T-helper 2 cell treated with Interferon-gamma antibody and Interleukin-4, amounts not matched to agents 5 μg/mL and 100 μg/mL, for 36 hours (primary cell): ENCODE measurements around the gene TMEM255B.
"Not testable (repeated sequence)": the region's sequence is repeated elsewhere in the genome, so short reads cannot be mapped to it uniquely, and the experiment has no call there.

Experiments used
- DNase-seq: peaks from one replicate; pipeline ENCODE4 v3.0.0; 2021; ENCODE audit warnings: low spot score
- H3K27ac Mint-ChIP-seq: one replicate; pipeline ENCODE4 v1.8.0; 2021; ENCODE audit warnings: mild to moderate bottlenecking, mixed read lengths
- H3K27me3 Mint-ChIP-seq: one replicate; pipeline ENCODE4 v1.8.0; 2021; ENCODE audit warnings: low read depth, mixed read lengths
- H3K36me3 Mint-ChIP-seq: one replicate; pipeline ENCODE4 v1.8.0; 2021; ENCODE audit warnings: low read depth, mixed read lengths
- H3K4me1 Mint-ChIP-seq: one replicate; pipeline ENCODE4 v1.8.0; 2021; ENCODE audit warnings: low read depth, mixed read lengths
- H3K4me3 Mint-ChIP-seq: one replicate; pipeline ENCODE4 v1.8.0; 2022; ENCODE audit warnings: mild to moderate bottlenecking, moderate library complexity, mixed read lengths
- H3K9me3 Mint-ChIP-seq: one replicate; pipeline ENCODE4 v1.8.0; 2021; ENCODE audit warnings: mixed read lengths

The TMEM255B gene

DNA sequence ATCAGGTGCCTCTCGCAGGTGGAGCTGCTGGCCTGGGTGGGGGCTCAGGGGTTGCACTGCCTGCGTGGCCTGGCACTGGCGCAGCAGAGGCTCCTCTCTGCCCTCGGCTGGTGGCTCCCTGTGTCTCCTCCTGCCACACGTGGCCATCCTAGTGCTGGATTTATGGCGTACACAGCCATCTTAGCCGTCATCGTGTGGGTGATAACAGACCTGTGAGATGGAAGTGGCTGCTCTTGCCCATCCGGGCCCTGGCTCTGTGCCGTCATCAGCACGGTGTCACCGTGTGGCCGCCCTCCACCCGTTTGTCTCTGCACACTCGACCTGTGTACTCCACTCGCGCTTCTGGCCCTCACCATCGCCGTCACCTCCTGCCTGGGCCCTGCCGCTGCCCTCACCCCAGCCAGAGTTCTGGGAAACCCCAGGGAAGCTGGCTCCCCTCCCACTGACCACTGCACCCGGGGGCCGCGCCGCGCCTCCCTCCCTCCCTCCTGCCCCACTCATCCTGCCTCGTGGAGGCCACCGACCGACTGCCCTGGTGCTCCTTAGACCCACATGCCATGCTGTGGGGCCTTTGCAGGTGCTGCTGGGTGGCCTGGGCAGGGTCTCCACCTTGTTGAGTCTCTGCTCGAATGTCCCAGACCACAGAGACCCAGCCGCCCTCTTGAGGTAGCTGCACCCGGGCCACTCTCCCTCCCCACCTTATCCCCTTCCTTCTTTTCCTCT, 29.5 kb downstream of the TMEM255B start:
- peaks cover 7% of the 10 kb centered on the region for H3K27me3 Mint-ChIP-seq
- no peak overlapping the region for H3K27ac Mint-ChIP-seq
- no peak overlapping the region for H3K4me3 Mint-ChIP-seq
- DNase-seq, result no peak
- H3K9me3 Mint-ChIP-seq, result no peaks in the 10 kb centered on the region
- H3K36me3 Mint-ChIP-seq, result no peaks in the 10 kb centered on the region
- H3K4me1 Mint-ChIP-seq, result no peaks in the 10 kb centered on the region

- Mint-ChIP-seq H3K4me1 (no peaks in the 10 kb centered on the region), H3K36me3 (no peaks in the 10 kb centered on the region), H3K27ac (no peak overlapping the region), H3K4me3 (no peak overlapping the region), H3K27me3 (peaks cover 6% of the 10 kb centered on the region), H3K9me3 (no peaks in the 10 kb centered on the region)
- DNase-seq, result no peak
Observed at GRCh38 chr13:113789167-113789566, 30.1 kb downstream of the TMEM255B start.

- H3K9me3 Mint-ChIP-seq, H3K4me3 Mint-ChIP-seq, H3K36me3 Mint-ChIP-seq, H3K27me3 Mint-ChIP-seq, H3K27ac Mint-ChIP-seq, H3K4me1 Mint-ChIP-seq, DNase-seq: not testable (repeated sequence)
Observed at GRCh38 chr13:113789931-113790330, 30.9 kb downstream of the TMEM255B start.

- DNase-seq, result no peak
- no peaks in the 10 kb centered on the region for H3K4me1 Mint-ChIP-seq
- H3K27ac Mint-ChIP-seq, result no peak overlapping the region
- H3K9me3 Mint-ChIP-seq, result no peaks in the 10 kb centered on the region
- no peaks in the 10 kb centered on the region for H3K27me3 Mint-ChIP-seq
- no peaks in the 10 kb centered on the region for H3K36me3 Mint-ChIP-seq
- H3K4me3 Mint-ChIP-seq, result no peak overlapping the region
Observed at GRCh38 chr13:113791226-113791625, 32.2 kb downstream of the TMEM255B start.

- H3K36me3 Mint-ChIP-seq, result no peaks in the 10 kb centered on the region
- H3K27me3 Mint-ChIP-seq, result no peaks in the 10 kb centered on the region
- no peaks in the 10 kb centered on the region for H3K4me1 Mint-ChIP-seq
- no peaks in the 10 kb centered on the region for H3K9me3 Mint-ChIP-seq
- no peak overlapping the region for H3K27ac Mint-ChIP-seq
- DNase-seq, result no peak
- H3K4me3 Mint-ChIP-seq, result no peak overlapping the region
Observed at GRCh38 chr13:113791761-113792160, 32.7 kb downstream of the TMEM255B start.

DNA sequence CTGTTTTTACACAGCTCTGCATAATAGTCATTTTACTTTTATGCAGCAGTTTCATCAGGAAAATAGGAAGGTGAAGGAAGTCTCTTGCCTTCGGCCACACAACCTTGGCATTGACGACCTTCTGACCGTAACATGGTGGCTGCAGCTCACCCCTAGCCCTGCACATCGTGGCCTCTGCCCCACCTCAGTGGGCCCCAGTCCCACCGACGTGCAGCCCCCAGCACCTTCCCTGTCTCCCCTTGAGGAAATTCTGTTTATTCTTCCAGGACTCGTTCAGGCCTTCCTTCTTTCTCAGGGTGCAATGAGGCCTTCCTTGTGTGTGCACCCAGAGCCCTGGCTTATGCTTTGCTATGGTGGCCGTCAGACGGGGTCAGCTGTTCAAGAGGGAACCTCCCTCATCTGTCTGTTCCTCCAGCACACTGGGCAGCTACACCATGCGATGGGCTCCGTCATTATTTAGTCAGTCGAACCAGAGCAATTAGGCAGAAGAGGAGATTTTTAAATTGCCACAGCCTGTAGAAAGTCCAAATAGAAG, 33.3 kb downstream of the TMEM255B start:
- Mint-ChIP-seq H3K9me3 (no peaks in the 10 kb centered on the region), H3K27ac (no peak overlapping the region), H3K4me3 (no peak overlapping the region), H3K4me1 (no peaks in the 10 kb centered on the region), H3K36me3 (no peaks in the 10 kb centered on the region), H3K27me3 (no peaks in the 10 kb centered on the region)
- DNase-seq, result no peak

GRCh38 chr13:113792886-113793717, 34.1 kb downstream of the TMEM255B start:
- Mint-ChIP-seq H3K27ac (no peak overlapping the region), H3K4me1 (no peaks in the 10 kb centered on the region), H3K9me3 (no peaks in the 10 kb centered on the region), H3K36me3 (no peaks in the 10 kb centered on the region), H3K4me3 (no peak overlapping the region), H3K27me3 (no peaks in the 10 kb centered on the region)
- DNase-seq, result no peak

DNA sequence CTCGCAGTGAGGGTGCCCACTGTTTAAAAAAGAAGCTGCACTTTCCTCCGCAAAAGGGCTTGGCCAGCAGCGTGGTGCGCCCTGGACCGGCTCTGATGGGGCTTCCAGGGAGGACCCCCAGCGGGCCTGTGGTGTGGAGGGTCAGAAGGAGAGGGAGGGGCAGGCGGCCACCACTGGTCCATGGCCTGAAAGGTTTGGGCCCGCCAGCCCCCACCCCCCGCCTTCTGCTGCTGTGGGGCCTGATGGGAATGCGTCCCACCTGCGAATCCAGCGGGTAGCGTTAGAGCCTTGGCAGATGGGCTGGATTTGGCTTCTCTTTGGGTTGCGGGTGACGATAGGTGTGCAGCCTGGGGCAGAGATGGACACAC, 34.7 kb downstream of the TMEM255B start:
- H3K27me3 Mint-ChIP-seq, result no peaks in the 10 kb centered on the region
- no peak overlapping the region for H3K4me3 Mint-ChIP-seq
- no peaks in the 10 kb centered on the region for H3K36me3 Mint-ChIP-seq
- H3K27ac Mint-ChIP-seq, result no peak overlapping the region
- no peaks in the 10 kb centered on the region for H3K9me3 Mint-ChIP-seq
- DNase-seq, result no peak
- H3K4me1 Mint-ChIP-seq, result no peaks in the 10 kb centered on the region

DNA sequence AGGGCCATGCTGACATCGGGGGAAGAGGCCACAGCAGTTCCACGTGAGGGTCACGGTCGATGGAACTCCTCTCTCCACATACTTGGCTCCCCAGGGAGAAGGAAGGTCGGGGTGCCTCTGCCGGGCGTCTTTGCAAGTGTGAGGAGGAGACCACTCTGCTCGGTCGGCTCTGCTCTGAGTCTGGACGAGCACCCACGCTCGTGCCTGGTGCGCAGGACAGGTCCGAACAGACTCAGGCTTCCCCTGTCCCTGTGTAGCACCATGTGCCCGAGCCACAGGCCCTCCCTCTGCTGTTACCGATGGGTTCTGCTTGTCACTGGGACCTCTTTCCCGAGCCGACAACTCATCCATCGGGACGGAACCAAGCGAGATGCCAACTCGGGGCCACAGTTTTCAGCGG, 35.1 kb downstream of the TMEM255B start:
- no peaks in the 10 kb centered on the region for H3K4me1 Mint-ChIP-seq
- no peaks in the 10 kb centered on the region for H3K27me3 Mint-ChIP-seq
- no peaks in the 10 kb centered on the region for H3K36me3 Mint-ChIP-seq
- no peaks in the 10 kb centered on the region for H3K9me3 Mint-ChIP-seq
- no peak overlapping the region for H3K4me3 Mint-ChIP-seq
- no peak overlapping the region for H3K27ac Mint-ChIP-seq
- DNase-seq, result no peak

DNA sequence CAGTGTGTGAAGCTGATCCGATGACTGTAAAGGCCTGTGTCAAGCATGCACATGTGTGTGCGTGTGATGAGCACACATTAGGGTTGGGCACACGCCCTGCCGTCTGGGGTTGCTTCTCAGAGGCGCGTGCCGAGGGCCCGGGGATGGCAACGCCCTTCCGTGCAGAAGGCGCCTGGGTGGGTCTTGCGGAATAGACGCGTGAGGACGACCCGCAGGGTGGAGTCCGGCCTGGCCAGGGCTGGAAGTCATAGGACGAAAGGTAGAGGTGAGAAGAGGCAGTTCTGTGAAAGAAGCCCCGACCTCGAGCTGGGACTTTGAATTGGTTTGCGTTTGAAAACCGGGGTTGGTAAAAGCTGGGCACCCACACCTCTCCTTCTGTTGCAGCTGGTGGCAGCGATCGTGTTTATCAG, 35.7 kb downstream of the TMEM255B start:
- no peaks in the 10 kb centered on the region for H3K27me3 Mint-ChIP-seq
- H3K27ac Mint-ChIP-seq, result no peak overlapping the region
- H3K4me1 Mint-ChIP-seq, result no peaks in the 10 kb centered on the region
- H3K4me3 Mint-ChIP-seq, result no peak overlapping the region
- no peaks in the 10 kb centered on the region for H3K9me3 Mint-ChIP-seq
- no peaks in the 10 kb centered on the region for H3K36me3 Mint-ChIP-seq
- no peak for DNase-seq

- not testable (repeated sequence) for H3K9me3 Mint-ChIP-seq, H3K27me3 Mint-ChIP-seq, H3K4me3 Mint-ChIP-seq, H3K27ac Mint-ChIP-seq, H3K4me1 Mint-ChIP-seq, H3K36me3 Mint-ChIP-seq, DNase-seq
Observed at GRCh38 chr13:113795362-113795761, 36.3 kb downstream of the TMEM255B start.

DNA sequence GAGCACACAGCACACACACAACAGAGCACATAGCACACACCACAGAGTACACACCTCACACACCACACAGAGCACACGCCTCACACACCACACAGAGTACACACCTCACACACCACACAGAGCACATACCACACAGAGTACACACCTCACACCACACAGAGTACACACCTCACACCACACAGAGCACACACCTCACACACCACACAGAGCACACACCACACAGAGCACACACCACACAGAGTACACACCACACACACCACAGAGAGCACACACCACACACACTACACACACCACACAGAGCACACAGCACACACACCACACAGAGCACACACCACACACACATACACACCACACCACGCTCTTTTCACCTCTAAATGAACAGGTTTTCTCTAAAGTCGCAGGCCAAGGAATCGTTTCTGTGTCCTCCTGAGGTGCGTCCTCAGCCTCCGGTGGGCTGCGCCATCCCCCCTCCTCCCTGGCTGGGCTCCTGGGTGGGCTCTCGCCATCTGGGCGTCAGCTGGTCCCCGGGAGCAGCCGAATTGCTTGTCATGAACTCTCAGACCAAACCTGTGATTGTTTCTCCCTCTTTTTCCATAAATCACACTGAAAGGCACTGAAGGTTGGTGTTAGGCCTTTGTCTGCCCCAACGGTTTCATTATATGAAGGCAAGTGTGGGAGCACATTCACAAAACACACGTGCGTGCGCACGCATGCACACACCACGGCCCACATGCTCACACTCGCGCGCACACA, 37.4 kb downstream of the TMEM255B start:
- Mint-ChIP-seq H3K4me1 (no peaks in the 10 kb centered on the region), H3K36me3 (no peaks in the 10 kb centered on the region), H3K9me3 (no peaks in the 10 kb centered on the region), H3K27ac (no peak overlapping the region), H3K4me3 (no peak overlapping the region), H3K27me3 (no peaks in the 10 kb centered on the region)
- no peak for DNase-seq

DNA sequence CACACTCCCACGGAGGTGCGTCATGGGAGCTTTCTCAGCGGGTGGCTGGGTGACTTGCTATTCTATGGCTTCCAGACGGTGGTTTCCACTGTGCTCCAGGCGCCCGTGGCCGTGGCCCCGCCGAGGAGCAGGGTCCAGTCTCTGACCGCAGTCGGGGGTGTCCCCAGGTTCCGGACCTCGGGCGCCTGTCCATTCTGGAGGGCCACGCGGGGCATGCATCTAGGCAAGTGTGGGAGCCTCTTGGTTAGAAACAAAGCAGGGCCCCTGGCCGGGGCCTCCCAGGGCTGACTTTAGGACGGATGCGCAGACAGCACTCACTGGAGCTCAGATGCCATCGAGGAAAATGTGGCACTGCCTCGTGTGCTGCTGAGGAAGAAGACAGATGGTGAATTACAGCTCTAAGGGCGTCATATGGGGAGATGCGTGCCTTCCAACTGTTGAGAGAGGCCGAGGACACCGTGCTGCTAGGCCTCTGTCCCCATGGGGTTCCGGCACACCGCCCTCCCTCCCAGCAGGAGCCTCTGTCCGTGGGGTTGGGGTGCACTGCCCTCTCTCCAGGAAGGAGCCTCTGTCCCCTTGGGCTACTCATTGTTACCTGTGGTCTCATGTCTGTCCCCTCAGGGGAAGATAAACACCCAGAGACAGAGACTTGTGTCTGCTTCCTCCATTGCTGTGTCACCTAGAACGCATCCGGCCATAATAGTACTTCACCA, 38.1 kb downstream of the TMEM255B start:
- H3K4me1 Mint-ChIP-seq, result no peaks in the 10 kb centered on the region
- no peak for DNase-seq
- H3K27ac Mint-ChIP-seq, result no peak overlapping the region
- no peaks in the 10 kb centered on the region for H3K9me3 Mint-ChIP-seq
- no peak overlapping the region for H3K4me3 Mint-ChIP-seq
- no peaks in the 10 kb centered on the region for H3K27me3 Mint-ChIP-seq
- H3K36me3 Mint-ChIP-seq, result no peaks in the 10 kb centered on the region
